ENCODE results near the gene INTS4.

INTS4 gene

DNA sequence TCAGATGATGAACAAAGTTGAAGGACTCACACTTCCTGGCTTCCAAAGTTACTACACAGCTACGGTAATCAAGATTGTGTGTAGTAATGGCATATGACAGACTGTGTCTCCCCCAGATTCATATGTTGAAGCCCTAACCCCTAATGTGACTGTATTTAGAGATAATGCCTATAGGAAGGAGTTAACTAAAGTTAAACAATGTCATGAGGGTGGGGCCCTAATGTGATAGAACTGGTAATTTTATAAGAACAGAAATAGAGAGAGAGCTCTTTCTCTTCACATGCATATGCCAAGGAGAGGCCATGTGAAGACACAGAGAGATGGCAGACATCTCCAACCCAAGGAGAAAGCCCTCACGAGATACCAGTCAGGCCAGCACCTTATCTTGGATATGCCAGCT lies 165.5 kb downstream of the INTS4 start:
- Histone ChIP-seq H3K36me3 (ENCODE audit: control insufficient read depth, low read length) (no peaks in the 10 kb centered on the region), H3K4me3 (ENCODE audit: low read length) (no peak overlapping the region), H4K20me1 (ENCODE audit: control insufficient read depth, insufficient read depth, low read depth, low read length) (no peaks in the 10 kb centered on the region), H3F3A (ENCODE audit: control insufficient read depth, insufficient read depth) (0 out of 2 replicates have a peak, but pooled peaks cover 3% of the 10 kb centered on the region), H3K4me1 (ENCODE audit: control insufficient read depth, low read length) (no peaks in the 10 kb centered on the region), H3K27me3 (ENCODE audit: control insufficient read depth, low read length) (no peaks in the 10 kb centered on the region), H3K27ac (ENCODE audit: low read depth, low read length) (no peak overlapping the region), H3K9me2 (replicated peaks; ENCODE audit: control insufficient read depth, low read length) (no peaks in the 10 kb centered on the region), H3K79me2 (ENCODE audit: control insufficient read depth, low read length) (no peaks in the 10 kb centered on the region), H3K4me2 (ENCODE audit: low read length) (no peak overlapping the region), H3K9me3 (ENCODE audit: control insufficient read depth, insufficient read depth, low read length) (no peaks in the 10 kb centered on the region)
- TF ChIP-seq EZH2phosphoT487 (IDR thresholded peaks at IDR 0.05; ENCODE audit: borderline replicate concordance, low read length) = no peak
- TF ChIP-seq, protein P1, sequence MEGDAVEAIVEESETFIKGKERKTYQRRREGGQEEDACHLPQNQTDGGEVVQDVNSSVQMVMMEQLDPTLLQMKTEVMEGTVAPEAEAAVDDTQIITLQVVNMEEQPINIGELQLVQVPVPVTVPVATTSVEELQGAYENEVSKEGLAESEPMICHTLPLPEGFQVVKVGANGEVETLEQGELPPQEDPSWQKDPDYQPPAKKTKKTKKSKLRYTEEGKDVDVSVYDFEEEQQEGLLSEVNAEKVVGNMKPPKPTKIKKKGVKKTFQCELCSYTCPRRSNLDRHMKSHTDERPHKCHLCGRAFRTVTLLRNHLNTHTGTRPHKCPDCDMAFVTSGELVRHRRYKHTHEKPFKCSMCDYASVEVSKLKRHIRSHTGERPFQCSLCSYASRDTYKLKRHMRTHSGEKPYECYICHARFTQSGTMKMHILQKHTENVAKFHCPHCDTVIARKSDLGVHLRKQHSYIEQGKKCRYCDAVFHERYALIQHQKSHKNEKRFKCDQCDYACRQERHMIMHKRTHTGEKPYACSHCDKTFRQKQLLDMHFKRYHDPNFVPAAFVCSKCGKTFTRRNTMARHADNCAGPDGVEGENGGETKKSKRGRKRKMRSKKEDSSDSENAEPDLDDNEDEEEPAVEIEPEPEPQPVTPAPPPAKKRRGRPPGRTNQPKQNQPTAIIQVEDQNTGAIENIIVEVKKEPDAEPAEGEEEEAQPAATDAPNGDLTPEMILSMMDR (IDR thresholded peaks at IDR 0.05; ENCODE audit: low read depth, low read length, poor library complexity, severe bottlenecking) = no peak
